Loucy (cell line): Measurements from ENCODE around the gene CHRD.

Experiments
- CTCF ChIP-seq: fragments of 200-600 bp; sonication (generic); conservative IDR thresholded peaks from 2 replicates; pipeline ENCODE4 v1.5.1; 2014; ENCODE audit warnings: mild to moderate bottlenecking, antibody characterized with exemption, low read length
- EZH2phosphoT487 ChIP-seq: fragments of 200-600 bp; IDR thresholded peaks from 2 replicates; pipeline ENCODE4 v1.6.1; 2018; ENCODE audit warnings: antibody characterized with exemption, mild to moderate bottlenecking, moderate library complexity, borderline replicate concordance

- TF ChIP-seq CTCF (no peak), EZH2phosphoT487 (no peak)
These were observed 24.4 kb upstream of the CHRD start for GRCh38 chr3:184355261-184356040.
